GM21381 (cell line): ENCODE results near the gene TMC1.

Experiments
- ATAC-seq: cut with Tn5 transposase; IDR thresholded peaks from one replicate; pipeline ENCODE4 v1.9.1; 2021; ENCODE audit warnings: mild to moderate bottlenecking, moderate library complexity; ENCODE audit not compliant: unreplicated experiment

TMC1 gene

DNA sequence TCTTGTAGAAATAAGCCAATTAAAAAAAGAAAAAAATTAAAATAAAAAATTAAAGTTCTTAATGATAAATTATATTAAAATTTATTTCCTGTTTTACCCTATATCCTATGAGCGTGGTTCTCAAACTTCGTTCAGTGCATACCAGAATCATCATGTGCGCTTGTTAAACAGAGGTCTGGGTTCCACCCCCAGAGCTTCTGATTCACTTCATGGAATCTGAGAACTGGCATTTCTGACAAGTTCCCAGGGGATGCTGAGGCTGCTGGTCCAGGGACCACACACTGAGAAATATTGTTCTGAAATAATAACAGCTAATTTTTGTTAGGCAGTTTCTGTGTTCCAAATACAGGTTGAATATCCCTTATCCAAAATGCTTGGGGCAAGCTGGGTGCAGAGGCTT lies 79.3 kb downstream of the TMC1 start:
- ATAC-seq, result no peak

DNA sequence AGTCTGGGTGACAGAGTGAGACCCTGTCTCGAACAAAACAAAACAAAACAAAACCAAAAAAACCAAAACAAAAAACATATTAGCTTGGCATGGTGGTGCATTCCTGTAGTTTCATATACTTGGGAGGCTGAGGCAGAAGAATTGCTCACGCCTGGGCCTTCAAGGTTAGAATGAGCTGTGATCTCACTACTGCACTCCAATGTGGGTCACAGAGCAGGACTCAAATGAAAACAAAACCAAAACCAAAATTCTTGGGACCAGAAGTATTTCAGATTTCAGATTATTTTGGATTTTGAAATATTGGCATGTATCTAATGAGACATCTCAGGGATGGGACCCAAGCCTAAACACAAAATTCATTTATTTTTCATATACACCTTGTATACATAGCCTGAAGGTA lies 80.2 kb downstream of the TMC1 start:
- no peak for ATAC-seq

DNA sequence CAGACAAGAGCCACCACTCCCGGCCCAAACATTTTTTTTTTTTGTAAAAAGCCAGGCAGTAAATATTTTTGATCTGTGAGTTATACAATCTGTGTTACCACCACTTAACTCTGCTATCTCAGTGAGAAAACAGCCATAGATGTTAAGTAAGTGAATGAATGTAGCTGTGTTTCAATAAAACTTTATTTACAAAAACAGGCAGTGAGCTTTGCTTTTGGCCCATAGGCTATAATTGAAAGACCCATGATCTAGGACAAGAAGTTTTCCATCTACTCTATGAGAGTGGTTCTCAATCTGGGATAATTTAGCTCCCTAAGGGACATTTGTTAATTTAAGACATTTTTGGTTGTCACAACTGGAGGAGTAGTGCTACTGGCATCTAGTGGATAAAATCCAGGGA lies 91.0 kb downstream of the TMC1 start:
- ATAC-seq, result no peak

DNA sequence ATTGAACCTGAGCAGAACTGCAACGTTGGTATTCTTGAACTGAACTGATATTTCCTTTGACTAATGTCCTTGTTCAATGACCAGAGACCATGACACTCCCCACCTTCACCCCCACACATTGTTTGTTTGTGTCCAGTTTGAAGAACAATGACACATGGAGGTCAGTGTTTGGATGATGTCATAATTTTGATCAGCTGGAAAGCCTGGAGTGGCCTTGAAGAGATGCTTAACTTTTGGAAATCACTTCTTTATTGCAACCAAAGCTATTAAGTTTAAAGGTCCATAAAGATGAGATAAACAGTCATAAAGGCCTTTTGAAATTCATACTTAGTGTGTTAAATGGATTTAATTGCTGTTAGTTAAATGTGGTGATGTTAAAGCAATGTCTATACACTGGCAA lies 92.7 kb downstream of the TMC1 start:
- ATAC-seq, result no peak

DNA sequence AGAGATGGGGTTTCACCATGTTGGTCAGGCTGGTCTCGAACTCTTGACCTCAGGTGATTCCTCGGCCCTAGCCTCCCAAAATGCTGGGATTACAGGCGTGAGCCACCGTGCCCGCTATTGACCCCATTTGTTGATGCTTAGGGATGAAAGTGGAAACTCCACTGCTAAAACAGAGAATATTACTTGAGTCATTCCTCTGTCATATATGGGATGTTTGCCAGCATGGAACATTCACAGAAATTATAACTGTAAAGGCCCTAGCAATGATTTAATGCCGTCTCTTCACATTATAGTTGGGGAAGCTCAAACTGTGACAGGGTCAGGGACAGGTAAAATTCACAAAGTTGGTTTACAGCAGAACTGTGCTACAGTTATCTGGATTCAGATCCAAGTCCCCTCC lies 94.5 kb downstream of the TMC1 start:
- ATAC-seq, result no peak

DNA sequence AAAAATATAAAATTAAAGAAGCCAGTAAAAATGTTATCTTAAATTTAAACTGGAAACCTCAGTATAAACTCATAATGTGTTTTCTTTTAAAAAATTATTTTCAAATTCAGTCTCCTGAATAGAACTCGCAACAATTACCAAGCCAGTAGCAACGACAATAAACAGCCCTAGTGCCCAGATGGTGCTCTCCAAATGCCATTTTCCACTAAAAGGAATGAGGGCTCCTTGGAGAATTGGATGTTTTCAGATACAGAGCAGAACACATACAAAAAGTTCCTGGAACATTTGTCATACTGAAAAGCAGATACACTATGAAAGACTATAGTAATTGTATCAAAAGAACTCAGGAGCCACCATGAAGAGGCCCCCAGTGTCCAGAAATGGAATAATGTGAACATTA lies 97.4 kb downstream of the TMC1 start:
- no peak for ATAC-seq

DNA sequence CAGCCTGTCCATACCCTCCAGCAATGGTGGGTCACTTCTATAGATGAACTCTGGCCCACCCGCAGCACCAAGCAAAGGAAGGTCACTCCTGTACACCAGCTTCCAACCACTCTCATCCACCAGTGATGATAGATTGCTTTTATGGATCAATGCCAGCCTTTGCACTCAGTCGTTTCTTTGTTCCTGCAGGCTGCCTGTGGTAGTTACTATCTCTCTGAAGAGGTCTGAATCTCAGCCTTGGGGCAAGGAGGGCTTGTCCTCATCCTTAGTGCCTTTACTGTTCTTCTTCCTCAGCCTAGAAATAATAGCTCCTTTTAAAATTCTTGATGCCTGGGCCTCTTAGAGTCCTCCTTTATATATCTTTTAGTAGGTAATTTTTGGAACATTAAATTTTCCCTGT lies 100.8 kb downstream of the TMC1 start:
- no peak for ATAC-seq

DNA sequence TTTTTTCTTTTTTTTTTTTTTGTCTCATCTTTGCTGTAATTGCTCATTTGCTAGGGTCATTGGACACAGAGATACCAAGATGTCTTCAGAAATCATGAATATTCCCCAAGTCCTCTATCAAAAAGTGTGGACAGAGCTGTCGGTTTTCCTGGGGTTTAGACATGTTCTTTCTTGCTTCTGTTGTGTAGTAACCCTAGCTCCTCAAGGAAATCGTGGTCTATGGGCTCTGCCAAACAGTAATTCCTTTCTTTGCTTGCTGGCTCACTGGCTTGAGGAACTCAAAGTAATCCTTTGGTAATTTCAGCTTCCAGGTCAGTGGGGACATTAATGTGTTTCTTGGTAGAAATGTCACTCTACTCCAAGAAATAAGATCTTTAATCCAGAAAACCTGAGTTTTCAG lies 101.7 kb downstream of the TMC1 start:
- ATAC-seq, result no peak

DNA sequence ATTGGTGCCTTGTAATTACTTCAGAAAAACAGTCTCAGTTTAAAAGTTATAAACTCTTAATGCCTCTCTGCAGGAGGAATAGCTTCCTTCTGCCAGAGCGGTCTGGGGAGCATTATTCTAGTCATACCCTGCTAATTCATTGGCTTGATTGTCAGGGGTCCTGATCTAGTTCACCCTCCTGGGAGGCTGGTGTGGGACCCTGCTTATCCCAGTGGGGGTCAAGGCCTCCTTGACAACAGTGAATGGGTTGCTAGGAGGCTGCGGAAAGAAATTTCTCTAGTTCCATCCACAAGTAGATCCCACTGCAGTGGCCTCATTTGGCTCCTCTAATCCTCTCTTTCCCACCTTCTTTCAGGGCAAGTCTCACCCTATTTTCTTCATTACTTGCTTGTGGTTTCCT lies 105.7 kb downstream of the TMC1 start:
- no peak for ATAC-seq

DNA sequence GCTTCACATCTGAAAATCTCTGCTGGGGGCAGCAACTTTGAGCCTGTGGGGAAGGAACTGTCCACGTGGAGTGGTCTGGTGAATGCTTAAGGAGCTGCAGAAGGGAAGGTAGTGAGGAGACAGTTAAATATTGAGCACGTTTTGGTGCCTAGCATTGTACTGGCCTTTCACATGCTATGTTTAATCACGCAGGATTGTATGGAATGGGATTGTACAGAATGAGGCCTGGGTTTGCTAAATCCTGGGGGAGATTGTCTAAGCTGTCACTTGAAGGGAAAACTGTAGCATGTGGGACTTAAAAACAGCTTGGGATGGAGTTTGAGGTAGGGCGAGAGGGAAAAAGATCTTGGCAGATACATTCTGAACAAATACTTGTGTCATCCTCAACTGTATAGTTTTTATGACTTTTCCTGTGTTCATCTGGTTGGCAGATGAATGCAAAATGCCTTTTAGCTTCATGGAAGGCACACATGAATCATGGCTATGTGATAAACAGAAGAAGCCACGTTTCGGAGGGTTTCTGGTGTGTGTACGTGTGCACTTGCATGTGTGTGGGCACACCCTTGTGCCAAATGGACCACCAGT lies 106.6 kb downstream of the TMC1 start:
- no peak for ATAC-seq

DNA sequence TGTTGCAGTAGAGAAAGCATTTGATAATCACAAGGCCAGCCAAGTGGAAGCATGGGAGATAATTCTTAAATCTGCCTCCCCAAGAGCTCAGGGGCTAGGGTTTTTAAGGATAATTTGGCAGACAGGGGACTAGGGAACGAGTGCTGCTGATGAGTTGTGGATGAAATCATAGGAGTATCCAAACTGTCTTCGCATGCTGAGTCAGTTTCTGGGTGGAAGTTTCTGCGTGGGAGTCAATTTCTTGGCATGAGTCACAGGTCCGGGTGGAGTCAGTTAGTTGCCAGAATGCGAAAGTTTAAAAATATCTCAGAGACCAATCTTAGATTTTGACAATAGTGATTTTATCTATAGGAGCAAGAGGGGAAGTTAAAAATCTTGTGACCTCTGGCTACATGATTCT lies 112.6 kb downstream of the TMC1 start:
- ATAC-seq, result no peak

DNA sequence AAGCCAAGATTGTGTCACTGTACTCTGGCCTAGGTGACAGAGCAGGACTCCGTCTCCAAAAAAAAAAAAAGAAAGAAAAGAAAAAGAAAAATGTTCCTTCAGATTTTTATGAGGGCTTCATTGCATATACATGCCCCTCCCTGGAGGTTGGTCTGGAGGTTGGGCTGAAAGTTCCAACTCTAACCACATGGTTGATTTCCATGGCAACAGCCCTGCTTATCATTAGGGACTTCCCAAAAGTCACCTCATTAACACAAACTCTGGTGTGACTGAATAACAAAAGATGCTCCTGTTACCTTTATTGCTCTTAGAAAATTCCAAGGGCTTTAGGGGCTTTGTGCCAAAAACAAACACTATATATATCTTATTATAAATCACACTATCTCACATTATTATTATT lies 113.8 kb downstream of the TMC1 start:
- peak; percentile 88 for ATAC-seq

DNA sequence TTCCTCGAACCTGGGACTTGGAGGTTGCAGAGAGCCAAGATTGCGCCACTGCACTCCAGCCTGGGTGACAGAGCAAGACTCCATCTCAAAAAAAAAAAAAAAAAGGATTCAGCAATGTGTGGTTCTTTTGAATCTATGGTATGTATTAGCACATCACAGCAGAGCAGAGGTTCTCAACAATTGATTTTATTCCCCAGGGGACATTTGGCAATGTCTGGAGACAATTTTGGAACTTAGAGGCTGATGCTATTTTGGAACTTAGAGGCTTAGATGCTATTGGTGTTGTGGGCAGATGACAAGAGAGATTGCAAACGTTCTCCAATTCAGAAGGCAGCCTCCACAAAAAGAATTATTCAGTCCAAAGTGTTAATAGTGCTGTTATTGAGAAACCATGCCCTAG lies 115.2 kb downstream of the TMC1 start:
- ATAC-seq, result no peak

DNA sequence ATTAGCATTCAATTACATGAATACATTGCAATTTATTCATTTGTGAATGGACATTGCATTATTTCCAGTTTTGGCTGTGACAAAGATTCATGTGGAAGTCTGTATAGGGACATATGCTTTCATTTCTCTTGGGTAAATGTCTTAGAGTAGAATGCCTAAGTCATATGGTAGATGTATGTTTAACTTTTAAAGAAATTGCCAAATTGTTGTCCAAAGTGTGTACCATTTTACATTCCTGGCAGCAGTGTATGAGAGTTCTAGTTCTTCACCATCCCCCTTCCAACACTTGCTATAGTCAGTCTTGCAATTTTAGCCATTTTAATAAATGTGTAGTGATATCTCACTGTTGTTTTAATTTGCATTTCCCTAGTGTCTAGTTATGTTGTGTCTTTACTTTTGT lies 122.2 kb downstream of the TMC1 start:
- ATAC-seq, result no peak

DNA sequence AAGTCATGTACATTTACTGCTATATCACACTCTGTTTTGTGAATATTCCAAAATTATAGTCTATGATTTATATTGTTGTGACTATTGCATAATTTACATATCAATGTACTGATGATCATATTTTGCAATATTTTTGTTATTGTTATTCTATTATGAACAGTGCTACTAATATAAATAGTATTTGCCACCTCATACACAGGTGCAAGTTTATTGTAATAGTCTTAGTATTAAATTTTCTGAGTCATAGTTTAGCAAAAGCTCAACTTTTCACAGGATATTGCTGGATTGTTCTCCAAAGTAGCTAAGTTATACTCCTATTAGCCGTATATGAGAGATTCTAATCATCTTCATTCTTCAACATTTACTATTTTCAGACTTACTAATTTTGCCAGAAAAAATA lies 124.7 kb downstream of the TMC1 start:
- no peak for ATAC-seq

DNA sequence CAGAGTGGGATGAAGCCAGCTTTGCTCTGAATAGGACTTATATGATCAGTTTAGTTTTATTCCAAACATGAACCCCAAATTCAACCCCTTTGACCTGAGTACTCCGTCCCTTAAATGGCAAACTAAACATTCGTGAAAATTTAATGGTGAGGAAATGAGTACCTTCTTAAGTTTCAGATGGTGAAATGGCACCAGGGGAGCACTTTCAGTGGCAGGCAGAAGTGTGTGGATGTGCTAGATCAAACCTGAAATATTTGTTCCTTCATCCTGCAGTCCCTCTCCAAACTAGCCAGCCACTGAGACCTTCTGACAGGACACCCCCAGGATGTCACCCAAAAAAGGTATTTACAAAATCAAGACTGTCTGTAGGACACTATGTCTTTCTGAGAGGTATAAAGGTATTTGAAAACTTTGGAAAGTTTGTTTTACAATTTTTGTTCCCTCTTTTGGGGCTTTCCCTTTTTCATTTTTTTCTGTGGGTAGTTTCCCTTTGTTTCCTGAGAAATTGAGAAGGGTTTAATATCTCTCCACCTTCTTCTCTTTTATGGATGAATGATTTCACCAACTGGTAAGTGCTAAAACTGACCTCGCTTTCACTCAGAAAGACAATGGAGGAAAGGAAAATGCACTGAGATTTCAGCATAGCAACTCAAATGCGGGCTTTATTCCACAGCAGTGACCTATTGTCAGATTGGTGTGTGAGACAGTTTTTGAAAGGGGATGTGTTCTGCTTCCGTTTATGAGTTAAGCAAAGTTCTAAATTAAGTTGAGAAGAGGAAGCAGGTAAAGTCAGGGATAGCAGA lies 127.1 kb downstream of the TMC1 start:
- ATAC-seq, result no peak

DNA sequence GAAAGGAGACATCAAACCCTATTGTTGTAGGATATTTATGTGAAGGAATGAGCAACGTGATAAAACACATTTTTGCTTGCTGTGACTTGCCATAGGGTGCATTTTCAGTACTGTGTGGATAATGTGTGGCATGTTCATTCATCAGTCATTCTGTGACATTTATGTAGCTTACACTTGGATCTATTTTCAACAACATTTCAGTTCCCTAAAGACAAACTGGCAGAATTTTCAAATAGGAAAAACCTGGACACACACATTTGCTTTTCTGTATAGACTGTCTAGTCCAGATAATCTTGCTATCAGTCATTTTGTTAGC lies 127.7 kb downstream of the TMC1 start:
- ATAC-seq, result no peak

DNA sequence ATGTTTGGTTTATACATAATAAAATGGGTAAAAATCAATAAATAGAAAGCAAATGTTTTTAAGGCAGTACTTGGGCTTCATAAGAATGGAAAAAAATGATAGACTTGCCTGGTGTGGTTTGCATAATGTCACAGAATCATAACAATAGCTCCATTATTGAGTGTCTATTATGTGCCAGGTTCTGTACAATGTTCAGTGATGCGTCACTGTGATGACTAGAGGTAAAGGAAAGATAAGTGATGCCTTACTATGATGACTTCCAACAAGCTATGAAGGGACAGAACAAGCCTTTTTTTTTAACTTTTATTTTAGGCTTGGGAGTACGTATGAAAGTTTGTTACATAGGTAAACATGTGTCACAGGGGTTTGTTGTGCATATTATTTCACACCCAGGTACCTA lies 128.8 kb downstream of the TMC1 start:
- ATAC-seq, result no peak

DNA sequence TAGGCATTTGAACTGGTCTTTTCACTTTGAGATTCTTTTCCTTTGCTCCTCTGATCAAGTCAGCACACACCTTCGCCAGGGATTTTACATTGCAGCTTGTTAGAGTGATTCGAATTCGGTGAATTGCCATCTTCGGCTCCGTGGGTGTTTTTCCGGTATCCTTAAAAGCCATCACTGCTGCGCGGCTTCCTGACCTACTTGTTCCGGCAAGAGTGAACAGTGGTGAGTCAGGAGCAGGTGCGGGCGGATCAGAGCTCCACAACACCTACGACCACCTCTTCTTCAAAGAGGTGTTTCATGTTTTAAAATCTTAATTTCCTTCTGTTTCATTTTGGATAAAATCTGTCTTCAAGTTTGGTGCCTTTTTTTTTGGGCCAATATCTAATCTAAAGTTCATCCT lies 134.6 kb downstream of the TMC1 start:
- ATAC-seq, result no peak

DNA sequence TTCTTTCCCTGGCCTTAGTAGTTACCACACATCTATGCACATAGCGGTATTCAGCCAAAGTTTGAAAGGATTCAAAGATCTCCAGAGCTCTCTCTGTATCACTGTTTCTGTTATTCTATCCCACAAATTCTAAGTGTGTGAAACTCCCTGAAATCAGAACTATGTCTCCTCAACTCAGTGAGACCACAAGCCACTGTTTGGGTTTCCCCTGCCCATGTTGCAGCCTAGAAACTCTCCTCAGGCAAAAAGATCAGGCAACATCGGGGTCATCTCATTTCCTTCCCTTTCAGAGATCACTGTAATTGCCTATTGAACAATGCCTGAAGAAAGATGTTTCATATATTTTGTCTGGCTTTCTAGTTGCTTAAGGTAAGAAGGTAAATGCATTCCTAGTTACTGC lies 135.6 kb downstream of the TMC1 start:
- no peak for ATAC-seq

DNA sequence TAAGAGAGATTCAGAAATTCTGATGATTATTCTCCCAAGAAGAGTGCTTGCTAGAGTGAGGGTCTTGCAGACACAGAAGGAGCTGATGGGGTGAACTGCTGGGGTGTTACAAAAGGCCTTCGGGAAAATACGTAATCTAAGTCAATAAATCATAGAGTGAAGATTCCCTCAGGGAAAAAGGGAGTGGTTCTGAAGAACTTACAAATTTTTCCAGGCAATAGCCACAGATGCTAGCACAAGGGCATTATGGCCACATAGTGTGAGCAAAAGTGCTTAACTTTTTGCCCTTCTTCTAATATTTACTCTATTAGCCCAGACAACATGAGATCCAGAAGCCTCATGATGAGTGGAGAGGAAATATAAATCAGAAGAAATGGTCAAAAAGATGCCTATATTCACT lies 137.3 kb downstream of the TMC1 start:
- ATAC-seq, result no peak

DNA sequence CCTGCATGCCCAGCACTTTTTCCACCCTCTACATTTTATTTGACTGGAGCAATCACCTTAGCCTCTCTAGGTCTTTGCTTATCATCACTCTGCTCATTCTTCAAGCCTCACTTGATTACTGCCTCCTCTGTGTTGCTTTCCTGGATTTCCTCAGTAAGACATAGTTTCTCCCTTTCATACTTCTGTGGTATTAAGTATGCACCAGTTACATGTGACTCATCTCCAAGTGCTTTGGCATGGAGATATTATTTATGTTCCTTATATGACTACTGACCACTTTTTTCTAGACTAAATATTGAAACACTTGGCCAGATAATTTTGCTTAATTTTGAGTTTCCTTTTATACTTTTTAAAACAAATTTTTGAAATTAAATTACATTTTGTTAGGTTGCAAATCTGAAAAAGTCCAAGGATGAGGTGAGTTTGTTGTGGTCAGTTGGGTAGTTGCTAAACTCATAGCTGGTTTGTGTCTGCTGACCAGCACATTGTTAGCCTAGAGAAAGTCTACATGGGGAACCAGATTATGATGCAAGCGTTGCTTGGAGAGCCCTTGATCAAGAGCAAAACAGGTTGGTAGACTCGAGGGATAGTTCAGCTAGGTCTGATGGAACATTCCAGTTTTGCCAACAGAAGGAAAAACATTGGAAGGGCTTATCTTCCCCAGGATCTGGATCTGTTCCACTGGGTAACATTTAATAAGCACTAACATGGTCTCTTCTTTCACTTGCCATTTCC lies 140.2 kb downstream of the TMC1 start:
- ATAC-seq, result no peak
